GM12872 (cell line): ENCODE results near the gene NPM3.

Experiments used
- TF ChIP-seq, protein P1 (sequence below): IDR thresholded peaks from 3 replicates; pipeline ENCODE4 v1.5.1; 2011; ENCODE audit warnings: low read depth, mild to moderate bottlenecking, low read length, moderate library complexity; ENCODE audit not compliant: insufficient read depth

NPM3 gene

DNA sequence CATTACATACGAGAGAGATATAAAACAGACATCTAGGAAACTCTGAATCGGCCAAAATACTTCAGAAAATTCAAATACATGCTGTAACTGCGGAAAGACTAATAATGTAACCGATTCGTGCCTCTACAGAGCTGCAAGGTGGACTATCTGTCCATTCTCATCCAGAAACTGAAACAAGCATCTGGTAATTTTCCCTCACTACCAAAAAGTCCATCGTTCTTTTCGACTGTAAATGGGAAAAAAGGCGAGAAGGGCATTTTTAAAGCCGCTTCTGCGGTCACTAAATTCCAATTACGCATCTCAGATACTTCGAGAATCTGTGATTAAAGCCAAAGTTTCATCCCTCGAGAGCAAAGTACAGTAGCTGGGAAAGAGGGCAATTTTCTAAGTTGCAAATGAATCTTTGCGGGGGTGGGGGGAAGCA lies 33.7 kb upstream of the NPM3 start:
- TF ChIP-seq, protein P1, sequence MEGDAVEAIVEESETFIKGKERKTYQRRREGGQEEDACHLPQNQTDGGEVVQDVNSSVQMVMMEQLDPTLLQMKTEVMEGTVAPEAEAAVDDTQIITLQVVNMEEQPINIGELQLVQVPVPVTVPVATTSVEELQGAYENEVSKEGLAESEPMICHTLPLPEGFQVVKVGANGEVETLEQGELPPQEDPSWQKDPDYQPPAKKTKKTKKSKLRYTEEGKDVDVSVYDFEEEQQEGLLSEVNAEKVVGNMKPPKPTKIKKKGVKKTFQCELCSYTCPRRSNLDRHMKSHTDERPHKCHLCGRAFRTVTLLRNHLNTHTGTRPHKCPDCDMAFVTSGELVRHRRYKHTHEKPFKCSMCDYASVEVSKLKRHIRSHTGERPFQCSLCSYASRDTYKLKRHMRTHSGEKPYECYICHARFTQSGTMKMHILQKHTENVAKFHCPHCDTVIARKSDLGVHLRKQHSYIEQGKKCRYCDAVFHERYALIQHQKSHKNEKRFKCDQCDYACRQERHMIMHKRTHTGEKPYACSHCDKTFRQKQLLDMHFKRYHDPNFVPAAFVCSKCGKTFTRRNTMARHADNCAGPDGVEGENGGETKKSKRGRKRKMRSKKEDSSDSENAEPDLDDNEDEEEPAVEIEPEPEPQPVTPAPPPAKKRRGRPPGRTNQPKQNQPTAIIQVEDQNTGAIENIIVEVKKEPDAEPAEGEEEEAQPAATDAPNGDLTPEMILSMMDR: no peak

DNA sequence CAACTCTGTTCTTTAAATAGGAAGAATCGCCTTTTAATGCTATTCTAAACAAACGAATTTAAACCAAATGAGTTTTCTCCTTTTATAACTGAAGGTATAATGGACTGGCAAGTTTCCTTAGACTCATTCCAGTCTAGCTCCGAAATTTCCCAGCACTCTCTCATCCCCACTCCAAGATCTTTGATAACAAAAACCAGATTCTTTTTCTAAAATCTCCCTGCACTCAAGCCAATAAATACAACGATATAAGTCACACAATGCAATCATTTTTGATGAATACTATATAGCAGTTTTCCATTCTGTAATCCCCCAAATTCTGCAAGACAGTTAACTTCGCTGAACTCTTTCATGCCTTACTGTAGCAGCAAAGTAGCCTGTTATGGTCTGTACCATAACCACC lies 33.1 kb upstream of the NPM3 start:
- TF ChIP-seq, protein P1: no peak

DNA sequence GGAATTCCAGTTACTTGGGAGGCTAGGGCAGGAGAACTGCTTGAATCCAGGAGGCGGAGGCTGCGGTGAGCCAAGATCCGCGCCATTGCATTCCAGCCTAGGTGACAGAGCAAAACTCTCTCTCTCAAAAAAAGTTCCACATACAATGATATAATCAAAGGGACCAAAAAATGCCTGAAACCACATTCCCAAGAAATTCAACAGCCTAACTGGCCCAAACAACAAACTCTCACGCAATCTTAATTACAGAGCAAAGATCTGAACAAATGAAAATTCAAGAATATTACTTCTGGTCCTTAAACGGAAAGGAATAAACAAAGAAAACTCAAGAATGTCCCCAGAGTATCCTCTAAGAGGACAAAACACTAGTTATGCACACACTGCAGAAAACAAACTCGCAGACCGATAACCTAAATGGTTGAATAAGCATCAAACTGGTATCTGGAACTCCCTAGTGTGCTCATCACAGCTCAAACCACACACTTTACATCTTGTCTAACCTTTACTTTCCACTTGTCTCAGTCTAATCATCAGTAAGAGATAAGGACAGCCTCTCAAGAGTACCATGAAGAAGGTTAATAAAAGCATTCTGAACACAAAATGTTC lies 31.3 kb upstream of the NPM3 start:
- TF ChIP-seq, protein P1: no peak

DNA sequence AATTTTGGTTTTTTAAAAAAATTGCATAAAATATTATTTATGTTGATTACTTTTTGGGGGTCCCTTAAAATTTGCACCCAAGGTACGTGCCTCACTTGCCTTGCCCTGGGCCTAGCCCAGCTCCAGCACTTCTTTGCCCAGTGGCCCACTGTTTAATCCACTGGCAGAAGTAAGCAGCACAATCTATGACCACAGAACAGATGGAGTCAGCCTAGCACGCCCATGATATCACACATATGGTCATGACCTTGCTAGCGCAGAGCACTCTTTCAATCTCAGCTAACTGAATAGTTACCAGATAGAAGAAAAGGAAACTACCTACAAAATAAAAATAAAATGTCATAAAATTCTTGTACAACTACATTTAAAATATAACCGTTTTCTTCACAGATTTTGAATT lies 29.4 kb upstream of the NPM3 start:
- TF ChIP-seq, protein P1: no peak

DNA sequence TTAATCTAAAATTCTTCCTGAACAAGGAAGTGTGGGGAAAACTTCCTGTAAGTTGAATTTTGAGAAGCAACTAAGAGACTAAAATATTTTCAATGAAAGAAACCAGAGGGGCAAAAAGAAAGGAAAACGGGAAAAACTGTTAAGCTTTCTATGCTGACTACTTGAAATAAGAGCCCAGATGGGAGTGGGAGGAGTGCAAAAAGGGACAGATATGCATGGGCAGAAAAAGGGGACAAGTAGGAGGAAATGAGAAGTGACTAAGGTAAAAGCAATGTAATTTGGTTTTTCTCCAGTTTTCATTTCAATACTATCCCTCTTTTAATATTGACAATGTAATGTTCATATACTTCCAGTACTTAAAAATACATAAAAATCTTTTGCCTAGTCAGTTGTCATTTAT lies 23.9 kb upstream of the NPM3 start:
- TF ChIP-seq, protein P1: no peak

DNA sequence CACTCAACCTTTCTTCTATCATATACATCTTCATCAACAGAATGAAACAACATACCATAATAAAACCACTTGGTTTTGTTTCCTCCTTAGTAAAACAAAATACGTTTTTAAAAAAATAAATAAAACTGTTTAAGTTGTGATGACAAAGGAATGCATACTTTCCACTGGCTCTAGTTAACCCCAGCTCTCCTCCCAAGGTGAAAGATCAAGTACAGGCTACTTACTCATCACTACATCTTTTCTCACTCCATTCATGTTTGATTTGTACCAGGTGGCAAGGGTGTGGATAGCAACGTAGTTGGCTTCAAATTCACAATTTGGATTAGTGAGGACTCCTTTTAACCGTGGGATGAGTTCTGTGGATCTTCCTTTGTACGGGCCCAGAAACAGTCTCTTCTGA lies 20.3 kb upstream of the NPM3 start:
- TF ChIP-seq, protein P1: no peak

DNA sequence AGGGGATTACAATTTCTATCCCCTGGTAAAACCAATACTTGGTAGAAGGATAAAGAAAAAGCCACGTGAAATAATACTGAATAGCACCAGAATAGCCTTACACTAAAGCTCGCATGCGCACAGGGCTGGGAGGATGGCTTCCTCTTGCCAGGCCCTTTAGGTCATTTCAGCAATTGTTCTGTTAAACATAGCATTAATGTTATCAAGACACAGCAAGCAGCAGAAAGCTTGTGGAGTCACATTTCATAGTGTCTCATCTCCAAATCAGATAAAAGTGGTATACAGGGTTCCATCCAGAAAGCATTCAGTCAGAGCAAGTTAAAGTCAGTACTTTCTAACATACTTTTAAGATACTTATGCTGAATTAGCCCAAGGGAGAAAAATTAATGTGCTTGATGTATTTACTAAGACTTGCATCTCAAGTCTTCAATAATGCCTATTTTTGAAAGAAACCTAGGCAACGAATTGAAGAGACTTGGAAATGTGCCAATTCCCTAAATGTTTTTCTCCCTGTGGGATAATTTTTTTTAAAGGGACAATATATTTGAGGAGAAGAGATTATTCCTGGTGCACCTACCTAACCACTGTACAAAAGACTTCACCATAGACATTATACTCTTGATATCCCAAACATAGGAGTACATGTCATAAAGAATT lies 14.3 kb upstream of the NPM3 start:
- TF ChIP-seq, protein P1: no peak
